GM19455 (cell line): ENCODE measurements around the gene CDNF.
"Not testable (repeated sequence)": the region's sequence is repeated elsewhere in the genome, so short reads cannot be mapped to it uniquely, and the experiment has no call there.

Experiments used
- ATAC-seq: cut with Tn5 transposase; IDR thresholded peaks from one replicate; pipeline ENCODE4 v1.9.1; 2021; ENCODE audit not compliant: unreplicated experiment

Gene CDNF

DNA sequence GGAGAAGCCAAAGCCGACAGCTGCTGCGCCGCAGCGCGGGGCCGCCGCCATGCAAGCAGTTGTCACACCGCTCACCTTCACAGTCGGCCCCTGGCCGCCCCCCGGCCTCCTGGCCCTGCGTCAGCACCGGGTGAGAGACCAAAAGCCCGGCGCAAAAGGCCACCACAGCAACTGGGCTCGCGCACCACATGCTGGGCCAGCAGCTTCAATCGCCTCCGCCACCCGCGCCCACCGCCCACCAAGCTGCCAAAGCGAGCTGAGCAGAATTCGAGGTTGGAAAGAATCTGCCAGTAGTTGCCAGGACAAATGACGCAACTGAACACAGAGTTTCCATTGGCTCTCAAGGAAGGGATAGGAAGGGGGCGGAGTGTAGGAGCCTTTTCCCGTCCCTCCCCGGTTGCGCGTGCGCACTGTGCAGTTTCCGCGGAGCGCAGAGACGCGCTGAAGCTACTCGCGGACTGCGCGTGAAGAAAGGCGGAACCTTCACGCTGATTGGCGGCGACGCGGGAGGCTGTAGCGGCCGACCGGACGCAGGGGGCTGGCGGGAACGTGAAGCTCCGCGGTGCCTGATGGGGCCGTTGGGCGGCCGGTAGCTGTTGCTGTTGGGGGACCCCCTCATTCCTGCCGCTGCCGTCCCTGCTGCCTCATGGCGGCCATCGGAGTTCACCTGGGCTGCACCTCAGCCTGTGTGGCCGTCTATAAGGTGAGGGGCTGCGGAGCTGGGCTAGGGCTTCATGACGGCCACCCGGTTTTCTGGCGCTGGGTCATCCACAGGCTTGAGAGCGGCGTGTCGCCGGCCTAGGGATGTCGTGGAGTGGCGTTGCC, at the start of gene CDNF, which contains the start of the genes HSPA14 and MSANTD7:
Gene CDNF, minus strand, starts transcription at position 281 of the 825 bp plus-strand sequence. Its CDS starts 91 bp downstream, at position 190.
Gene HSPA14, plus strand, starts transcription at position 550 of the 825 bp plus-strand sequence. Its CDS starts 97 bp downstream, at position 647.
Gene MSANTD7, plus strand, starts transcription at position 550 of the 825 bp plus-strand sequence. CDS start 3,979 bp downstream, outside the sequence.
- ATAC-seq: peak; percentile 87

DNA sequence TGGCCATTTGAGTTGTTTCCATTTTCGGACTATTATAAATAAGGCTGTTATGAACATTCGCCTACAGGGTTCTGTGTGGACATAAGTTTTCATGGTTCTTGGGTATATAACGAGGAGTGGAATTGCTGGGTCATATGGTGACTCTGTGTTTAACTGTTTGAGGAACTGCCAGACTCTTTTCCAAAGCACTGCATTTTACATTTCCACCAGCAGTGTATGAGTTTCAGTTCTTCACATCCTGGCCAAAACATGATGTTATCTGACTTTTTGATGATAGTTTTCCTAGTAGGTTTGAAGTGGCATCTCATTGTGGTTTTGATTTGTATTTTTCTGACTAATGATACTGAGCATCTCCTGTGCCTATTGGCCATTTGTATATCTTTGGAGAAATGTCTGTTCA, 46.2 kb upstream of the CDNF start:
- ATAC-seq: no peak

DNA sequence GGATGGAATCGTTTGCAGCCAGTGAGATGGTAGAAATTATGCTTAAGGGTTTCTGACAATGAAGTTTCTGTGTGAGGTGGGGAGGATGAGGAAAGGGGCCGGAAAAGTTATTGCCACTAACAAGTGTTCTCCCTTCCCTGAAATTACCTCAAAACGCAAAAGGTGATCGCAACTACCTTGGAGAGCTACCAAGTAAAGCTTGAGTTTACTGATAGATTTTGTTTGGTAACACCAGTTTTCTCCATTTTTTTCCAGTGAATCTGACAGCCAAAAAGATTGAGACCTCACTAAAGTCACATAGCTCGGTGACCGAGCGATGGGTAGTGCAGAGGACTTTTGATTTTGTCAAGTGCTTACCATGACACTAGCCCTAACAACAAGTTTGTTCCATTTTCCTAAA, 42.4 kb upstream of the CDNF start:
- no peak for ATAC-seq

DNA sequence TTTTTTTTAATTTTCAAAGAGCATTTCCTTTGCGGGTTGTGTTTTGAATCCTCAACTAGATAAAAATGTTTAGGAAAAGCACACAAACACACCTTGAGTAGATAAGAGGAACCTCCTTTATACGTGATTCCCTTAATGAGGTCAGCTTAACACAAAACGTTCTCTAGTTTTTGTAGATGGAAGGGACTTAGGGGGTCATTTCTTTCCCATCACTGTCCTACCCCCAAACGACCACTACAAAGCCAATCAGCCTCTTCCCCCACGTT, 42.0 kb upstream of the CDNF start:
- no peak for ATAC-seq

DNA sequence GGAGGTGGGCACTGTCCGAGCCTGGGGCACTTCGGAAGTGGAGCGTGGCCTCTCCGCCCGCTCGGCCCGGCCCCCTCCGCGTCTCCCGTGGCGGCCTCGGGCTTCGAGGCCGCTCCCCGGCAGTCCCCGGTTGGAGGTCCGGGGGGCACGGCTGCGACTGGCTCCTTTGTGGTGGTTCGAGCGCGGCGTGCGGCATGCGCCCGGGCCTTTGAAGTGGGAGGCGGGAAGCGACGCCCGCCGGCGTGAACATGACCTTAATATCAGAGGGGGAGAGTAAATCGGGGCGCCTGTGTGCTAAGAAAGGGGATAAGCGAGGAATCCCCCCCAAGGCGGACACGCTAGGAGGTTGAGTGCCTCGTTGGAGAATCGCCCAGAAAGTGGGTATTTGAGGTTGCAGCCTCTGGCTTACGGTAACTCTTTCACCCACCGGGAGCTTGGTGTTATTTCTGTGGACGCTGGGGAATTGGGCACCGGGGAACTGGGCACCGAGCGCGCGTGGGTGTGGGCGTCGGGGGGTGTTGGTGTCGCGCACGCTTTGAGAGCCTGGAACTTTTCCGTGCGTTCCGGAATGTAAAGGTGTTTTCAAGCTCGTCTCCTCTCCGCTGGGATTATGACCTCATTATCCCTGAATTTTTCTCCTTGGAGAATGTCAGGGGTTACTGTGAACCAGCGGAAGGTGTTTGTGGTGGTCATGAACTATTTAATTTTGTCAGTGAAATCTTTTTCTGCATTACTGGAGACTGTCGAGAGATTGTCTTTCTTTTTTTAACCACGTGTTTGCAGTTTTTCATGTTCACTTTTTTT, 41.5 kb upstream of the CDNF start:
- peak; percentile 37 for ATAC-seq

DNA sequence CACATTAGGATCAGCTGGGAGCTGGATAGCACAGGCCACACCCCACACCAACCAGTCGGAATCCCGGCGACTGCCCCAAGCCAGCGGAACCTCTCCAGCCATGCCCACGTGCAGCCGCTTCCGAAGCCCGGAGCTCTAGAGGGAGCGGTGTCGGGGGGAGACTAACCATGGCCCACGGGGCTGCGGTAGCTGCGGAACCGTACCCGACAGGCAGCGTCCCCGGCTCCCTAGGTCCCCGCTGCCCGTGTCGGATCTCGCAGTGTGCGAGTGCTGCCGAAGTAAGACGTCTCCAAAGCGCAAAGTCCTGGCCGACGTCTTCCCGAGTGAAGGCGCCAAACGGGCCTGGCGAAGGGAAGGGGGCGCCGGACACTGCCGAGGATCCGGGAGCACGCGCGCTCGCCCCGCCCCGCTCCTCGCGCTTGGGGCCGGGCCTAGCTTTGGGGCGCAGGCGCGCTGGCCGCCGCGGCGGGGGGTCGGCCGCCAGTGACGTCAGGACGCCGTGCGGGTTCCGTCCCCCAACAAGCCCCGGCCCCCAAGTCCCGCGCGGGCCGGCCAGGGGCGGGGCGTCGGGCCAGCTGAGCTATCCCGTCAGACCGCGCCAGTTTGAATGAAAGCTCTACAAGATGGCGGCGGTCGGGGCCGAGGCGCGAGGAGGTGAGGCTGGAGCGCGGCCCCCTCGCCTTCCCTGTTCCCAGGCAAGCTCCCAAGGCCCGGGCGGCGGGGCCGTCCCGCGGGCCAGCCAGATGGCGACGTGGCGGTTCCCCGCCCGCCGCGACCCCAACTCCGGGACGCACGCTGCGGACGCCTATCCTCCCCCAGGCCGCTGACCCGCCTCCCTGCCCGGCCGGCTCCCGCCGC, 40.7 kb upstream of the CDNF start, which contains the start of gene SUV39H2:
Gene SUV39H2, plus strand, starts transcription at position 601 of the 858 bp plus-strand sequence. Its CDS starts 23 bp downstream, at position 624.
- ATAC-seq: peak; percentile 92

DNA sequence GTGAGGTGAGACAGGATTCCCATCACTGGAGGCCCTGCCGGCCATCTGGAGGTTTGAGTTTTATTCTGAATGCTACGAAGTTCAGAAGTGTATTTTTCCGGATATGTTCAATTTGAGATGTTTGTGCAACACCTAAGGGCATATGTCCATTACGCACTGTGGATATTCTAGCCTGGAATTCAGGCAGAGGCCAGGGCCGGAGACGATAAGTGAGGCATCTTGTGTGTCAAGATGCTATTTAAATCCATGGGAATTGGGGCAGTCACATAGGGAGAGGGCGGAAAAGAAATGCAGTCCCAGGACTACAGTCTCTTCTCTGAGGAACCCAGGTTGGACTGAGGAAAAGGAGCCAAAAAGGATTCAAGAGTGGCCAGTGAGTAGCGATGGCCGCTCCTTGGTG, 38.9 kb upstream of the CDNF start:
- no peak for ATAC-seq

DNA sequence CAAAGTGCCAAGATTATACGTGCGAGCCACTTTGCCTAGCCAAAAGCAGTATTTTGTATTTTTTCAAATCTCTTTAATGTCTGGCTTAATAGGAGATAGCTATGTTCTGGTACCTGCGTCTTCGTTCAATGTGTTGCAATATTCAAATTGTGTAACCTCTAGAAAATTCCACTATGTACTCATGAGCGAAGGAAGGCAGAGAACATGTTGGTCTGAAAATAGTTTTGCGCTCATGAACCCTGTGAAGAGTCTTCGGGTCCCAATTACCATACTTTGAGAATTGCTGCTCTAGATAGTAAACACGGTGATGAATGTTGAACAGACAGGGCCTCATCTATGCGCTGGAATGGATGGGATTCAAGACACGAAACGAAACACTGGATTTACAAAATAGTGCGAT, 38.1 kb upstream of the CDNF start:
- ATAC-seq: no peak

DNA sequence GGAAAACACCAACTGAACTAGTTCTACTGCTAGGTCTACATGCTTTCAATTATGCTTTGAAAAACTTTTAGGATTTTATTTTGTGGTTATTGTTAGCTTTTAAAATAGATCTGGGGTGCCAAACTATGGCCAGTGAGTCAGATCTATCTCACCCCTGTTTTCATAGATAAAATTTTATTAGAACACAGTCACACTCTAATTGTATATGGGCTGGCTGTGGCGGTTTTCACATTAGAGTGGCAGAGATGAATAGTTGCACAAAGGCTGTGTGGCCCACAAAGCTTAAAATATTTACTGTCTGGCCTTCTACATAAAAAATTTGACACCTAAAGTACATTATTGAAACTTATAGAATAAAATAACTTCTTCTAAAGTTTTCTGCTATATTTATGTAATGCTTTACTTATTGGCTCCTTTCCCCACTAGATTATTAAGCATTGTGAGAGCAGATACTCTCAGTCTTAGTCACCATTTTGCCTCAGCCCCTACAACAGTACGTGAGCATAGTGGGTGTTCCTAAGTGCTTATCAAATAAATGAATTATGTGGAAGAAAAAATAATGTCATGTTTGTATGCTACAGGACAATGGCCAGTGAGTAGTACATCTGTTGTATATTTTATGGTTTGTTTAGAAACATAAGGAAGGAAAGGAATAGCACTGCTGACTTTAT, 35.4 kb upstream of the CDNF start:
- no peak for ATAC-seq

DNA sequence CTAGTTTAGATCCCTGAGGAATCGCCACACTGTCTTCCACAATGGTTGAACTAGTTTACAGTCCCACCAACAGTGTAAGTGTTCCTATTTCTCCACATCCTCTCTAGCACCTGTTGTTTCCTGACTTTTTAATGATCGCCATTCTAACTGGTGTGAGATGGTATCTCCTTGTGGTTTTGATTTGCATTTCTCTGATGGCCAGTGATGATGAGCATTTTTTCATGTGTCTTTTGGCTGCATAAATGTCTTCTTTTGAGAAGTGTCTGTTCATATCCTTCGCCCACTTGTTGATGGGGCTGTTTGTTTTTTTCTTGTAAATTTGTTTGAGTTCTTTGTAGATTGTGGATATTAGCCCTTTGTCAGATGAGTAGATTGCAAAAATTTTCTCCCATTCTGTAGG, 27.0 kb upstream of the CDNF start:
- ATAC-seq: not testable (repeated sequence)

DNA sequence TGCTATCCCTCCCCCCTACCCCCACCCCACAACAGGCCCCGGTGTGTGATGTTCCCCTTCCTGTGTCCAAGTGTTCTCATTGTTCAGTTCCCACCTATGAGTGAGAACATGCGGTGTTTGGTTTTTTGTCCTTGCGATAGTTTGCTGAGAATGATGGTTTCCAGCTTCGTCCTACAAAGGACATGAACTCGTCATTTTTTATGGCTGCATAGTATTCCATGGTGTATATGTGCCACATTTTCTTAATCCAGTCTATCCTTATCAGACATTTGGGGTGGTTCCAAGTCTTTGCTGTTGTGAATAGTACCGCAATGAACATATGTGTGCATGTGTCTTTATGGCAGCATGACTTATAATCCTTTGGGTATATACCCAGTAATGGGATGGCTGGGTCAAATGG, 26.6 kb upstream of the CDNF start:
- not testable (repeated sequence) for ATAC-seq

DNA sequence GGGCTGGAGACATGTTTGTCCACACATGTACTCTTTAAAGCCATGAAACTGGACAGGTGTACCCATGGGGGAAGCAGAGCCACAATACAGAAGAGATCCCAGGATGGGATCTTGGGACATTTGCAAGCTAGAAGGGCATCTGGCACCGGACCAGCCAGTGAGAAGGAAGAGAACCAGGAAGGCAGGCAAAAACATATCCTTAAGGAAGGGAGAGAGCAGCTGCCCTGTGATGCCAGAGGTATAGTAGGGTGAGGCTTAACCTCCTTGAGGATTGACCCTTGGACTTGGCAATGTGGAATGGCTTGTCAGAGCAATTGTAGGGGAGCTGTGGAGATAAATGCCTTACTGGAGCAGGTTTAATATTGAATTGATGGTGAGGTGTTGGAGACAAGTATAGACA, 23.0 kb upstream of the CDNF start:
- no peak for ATAC-seq

DNA sequence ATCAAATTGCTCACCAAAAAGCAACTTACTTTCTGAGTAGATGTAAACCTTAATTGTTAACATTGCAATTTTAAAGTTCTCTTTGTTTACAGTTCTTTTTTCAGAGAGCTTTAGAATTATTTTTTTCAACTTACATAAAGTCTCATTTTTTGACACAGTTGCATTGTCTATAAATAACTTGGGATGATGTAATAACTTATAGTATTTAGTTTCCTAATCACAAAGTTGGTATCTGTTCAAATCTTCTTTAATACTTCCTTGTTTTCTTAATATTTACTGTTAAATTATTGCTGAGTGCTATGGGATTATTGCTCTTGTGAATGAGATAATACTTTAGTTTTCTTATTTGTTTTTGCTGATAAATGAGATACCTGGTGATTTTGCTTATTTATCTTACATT, 21.9 kb upstream of the CDNF start:
- ATAC-seq: no peak

DNA sequence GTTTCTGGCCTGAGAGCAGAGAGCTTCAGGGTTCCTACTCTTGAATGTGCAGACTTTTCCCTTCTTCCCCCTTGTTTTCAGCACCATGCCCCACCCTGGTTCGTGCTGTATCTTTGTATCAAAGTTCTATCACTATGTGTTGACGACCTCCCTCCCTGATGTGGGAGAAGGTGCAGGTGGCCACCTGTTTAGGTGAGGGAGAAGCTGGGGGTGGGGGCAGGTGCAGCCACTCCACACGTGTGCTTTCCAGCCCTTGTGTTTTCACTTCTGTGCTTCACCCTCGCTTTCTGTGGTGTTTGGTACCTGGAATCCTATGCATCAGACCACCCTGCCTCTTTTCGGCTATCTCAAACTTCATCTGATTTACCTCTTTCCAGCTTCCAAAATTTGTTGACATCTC, 21.2 kb upstream of the CDNF start:
- no peak for ATAC-seq

DNA sequence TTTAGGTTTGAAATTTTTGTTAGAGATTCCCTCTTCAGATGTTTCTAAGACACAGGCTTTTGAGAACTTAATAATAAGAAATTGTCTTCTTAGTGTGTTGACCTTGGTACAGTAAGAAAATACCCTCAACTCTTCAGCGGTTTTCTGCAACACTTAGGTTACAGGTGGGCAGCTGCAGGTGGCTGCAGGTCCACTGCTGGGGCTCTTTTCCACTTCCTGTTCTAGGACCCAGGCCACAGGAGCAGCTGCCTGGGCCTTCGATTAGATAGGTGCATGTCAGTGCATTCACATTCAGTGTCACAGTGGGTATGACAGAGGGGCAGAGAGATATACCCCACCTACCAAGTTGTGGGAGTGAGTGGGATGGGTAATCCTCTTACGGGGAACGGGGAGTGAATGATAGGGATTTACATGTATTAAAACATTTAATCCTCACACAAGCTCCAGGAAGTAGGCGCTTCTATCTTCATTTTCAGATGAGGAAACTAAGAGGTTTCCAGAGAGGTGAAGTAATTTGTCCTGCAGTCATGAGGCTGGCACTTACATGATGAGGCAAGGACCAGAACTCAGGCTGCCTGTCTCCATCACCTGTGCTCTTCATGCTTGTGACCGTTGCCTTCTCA, 20.6 kb upstream of the CDNF start:
- ATAC-seq: no peak

DNA sequence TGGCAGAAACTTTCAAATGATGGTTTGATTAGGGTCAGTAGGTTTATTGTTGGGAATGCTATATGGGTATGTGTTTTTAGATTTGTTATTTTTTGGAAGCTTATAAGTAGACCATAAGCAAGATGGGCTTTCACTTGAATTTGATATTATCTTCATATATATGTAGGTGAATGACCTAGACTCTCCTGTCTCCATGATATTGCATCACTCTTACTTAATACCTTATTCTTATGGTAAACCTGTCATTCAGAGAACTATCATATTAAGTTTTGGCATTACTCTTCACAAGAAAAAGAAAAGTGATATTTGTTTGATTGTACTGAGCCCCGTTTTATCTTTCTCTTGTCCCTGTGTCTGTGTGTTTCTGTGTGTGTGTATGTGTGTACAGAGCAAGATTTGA, 17.6 kb upstream of the CDNF start:
- no peak for ATAC-seq

DNA sequence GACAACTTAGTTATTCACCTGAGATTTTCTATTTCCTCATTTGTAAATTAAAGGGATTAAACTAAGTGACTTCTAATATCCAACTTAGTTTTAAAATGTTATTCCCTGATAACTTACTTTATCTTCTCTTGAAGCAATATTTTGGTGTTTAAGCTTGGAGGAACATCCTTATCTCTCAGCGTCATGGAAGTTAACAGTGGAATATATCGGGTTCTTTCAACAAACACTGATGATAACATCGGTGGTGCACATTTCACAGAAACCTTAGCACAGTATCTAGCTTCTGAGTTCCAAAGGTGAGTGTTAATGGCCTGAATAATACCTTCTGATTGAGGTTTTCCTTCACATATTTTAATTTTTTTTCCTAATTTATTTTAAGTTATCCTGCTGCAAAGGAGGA, 14.4 kb upstream of the CDNF start:
- no peak for ATAC-seq

DNA sequence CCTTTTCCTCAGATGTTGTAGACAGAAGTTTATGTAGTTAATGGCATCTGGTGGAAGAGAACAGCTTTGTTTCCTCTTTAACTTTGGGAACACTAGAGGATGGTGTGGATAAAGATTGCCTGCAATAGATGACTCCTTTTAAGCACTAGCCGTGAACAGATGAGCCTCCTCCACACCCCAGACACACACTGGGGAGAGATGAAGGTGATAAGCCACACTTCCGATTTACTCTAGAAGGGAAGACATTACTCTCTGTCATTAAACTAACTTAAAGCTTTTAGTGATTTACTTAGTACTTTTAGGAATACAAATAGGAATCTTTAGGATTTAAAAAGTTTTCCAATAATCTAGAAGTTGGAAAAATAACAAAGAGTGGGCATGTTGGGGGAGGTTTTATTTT, 7.1 kb upstream of the CDNF start:
- no peak for ATAC-seq

DNA sequence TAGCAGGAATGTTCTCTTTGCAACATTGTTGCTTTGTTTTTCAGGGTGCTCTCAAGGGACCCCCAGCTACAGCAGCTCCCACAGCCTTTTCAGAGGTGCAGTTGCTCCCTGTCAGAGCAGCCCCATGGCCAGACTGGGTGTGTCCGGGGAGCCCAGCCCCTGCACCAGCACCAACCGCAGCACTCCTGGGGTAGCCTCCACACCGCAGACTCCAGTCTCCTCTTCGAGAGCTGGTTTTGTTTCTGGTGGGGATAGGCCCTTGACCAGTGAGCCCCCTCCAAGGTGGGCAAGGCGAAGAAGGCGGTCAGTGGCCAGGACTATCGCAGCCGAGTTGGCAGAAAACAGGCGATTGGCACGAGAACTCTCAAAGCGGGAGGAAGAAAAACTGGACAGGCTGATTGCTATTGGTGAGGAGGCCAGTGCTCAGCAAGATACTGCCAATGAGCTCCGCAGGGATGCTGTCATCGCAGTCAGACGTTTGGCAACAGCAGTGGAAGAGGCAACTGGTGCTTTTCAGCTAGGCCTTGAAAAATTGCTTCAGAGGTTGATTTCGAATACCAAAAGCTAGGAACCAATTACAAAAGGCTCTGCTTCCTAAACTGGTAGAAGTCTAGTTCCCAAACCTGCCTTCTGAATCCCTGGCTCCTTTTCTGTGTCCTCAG, 5.6 kb upstream of the CDNF start:
- ATAC-seq: no peak

DNA sequence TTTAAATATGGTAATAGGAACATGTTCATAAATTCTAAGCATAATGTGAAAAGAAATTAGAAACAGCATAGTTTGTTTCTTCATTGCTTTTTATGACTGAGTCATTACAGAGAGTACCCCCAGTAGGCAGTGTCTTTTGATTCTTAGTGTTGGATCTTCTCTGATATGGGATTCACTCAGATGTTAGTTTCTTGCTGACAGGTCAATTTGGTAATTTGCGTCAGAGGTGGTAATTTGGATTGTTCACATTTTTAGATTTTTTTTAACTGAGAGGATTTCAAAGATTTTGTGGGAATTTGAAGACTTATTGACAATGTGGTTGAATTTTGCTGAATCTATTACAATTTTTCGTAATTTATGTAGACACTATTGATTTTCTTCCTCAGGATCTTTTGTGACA, 2.3 kb upstream of the CDNF start:
- no peak for ATAC-seq
